Activated naive CD4-positive, alpha-beta T cell treated with anti-CD3 and anti-CD28 coated beads, Interleukin-2, amount 50 U/mL, for 24 hours (primary cell): ENCODE data around the gene AK8.

Experiments used
- H3K27ac Mint-ChIP-seq: one replicate; pipeline ENCODE4 v1.8.0; 2021; ENCODE audit warnings: mild to moderate bottlenecking, mixed read lengths
- H3K27me3 Mint-ChIP-seq: one replicate; pipeline ENCODE4 v1.8.0; 2021; ENCODE audit warnings: mixed read lengths
- H3K36me3 Mint-ChIP-seq: one replicate; pipeline ENCODE4 v1.8.0; 2021; ENCODE audit warnings: mixed read lengths
- H3K4me1 Mint-ChIP-seq: one replicate; pipeline ENCODE4 v1.8.0; 2021; ENCODE audit warnings: mixed read lengths
- H3K4me3 Mint-ChIP-seq: one replicate; pipeline ENCODE4 v1.8.0; 2021; ENCODE audit warnings: mild to moderate bottlenecking, mixed read lengths
- H3K9me3 Mint-ChIP-seq: one replicate; pipeline ENCODE4 v1.8.0; 2021; ENCODE audit warnings: mixed read lengths

The AK8 gene

GRCh38 chr9:132826621-132827365, 51.3 kb downstream of the AK8 start:
- no peak overlapping the region for H3K27ac Mint-ChIP-seq
- peaks cover 10% of the 10 kb centered on the region for H3K27me3 Mint-ChIP-seq
- no peaks in the 10 kb centered on the region for H3K4me1 Mint-ChIP-seq
- no peaks in the 10 kb centered on the region for H3K9me3 Mint-ChIP-seq
- no peak overlapping the region for H3K4me3 Mint-ChIP-seq
- H3K36me3 Mint-ChIP-seq: no peaks in the 10 kb centered on the region

DNA sequence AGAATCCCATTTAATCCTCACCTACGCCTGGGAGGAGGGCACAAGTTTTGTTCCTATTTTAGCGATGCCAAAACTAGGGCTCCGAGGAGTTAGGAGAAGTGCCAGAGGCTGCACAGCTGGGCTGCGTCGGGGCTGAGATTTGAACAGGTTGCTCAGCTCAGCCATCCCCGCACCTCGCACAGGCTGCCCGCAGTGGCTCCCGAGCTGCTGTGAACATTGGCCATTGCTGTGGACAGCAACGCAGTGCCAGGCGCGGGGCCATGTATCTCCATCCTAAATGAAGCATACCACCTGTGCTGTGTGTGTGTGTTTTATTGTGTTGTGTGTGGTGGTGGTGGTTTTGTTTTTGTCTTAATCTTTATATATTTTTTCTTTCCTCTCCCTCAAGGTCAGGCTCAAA, 52.0 kb downstream of the AK8 start:
- Mint-ChIP-seq H3K36me3 (no peaks in the 10 kb centered on the region), H3K4me1 (no peaks in the 10 kb centered on the region), H3K27ac (no peak overlapping the region), H3K9me3 (no peaks in the 10 kb centered on the region), H3K4me3 (no peak overlapping the region), H3K27me3 (peaks cover 10% of the 10 kb centered on the region)

DNA sequence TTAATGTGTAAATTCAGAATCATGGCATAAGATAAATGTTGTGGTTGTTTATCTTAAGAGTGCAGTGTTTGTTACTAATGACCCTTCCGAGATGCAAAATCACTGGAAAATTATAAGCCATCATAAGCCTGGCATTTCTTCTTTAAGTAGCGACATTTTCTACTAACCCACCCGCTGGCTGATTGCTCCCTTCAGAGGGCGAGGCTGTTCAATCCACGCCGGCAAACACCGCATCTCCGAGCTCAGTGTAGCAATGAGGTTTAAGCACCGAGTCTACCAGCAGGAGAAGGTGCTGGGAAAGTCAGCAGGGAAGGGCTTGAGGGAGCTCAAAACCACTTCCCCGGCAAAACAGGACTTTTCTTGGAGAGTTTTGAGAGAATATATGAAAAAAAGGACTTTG, 52.7 kb downstream of the AK8 start:
- Mint-ChIP-seq H3K27me3 (peaks cover 10% of the 10 kb centered on the region), H3K4me3 (no peak overlapping the region), H3K9me3 (no peaks in the 10 kb centered on the region), H3K4me1 (no peaks in the 10 kb centered on the region), H3K27ac (no peak overlapping the region), H3K36me3 (no peaks in the 10 kb centered on the region)

DNA sequence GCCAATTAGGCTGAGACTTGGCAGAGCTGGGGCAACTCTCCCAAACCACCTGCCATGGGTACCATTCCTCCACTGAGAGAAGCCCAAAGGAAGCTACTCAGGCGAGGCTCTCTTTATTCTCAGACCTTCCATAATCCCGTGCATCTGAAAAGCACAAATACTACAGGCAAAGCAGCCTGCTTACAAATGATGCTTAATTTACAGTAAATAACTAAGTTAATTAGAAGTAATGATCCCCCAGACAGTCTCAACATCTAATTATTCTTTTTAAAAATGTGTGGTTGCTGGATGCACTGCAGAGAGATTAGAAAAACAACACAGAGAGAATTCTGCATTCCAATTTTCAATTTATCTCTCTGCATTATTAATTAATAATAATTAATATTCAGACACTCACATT, 53.1 kb downstream of the AK8 start:
- H3K4me1 Mint-ChIP-seq: no peaks in the 10 kb centered on the region
- no peak overlapping the region for H3K27ac Mint-ChIP-seq
- no peaks in the 10 kb centered on the region for H3K36me3 Mint-ChIP-seq
- H3K4me3 Mint-ChIP-seq: no peak overlapping the region
- H3K27me3 Mint-ChIP-seq: peaks cover 10% of the 10 kb centered on the region
- no peaks in the 10 kb centered on the region for H3K9me3 Mint-ChIP-seq

DNA sequence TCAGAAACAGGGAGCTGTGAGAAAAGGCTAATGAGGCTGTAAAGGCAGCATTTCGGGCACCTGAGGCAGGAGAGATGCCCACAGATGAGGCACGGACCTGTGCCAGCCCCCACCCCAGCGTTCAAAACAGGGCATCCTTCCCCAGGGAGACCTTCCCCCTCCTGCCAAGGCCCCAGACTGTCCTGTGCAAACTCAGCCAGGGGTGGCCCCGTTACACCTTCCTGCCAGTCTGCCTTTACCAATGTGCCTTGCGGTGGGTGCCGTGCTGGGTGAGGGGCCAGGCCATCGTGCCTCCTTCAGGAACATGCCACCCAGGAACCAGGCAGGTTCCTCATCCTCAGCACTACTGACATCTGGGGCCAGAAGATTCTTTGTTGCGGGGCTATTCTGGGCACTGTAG, 53.9 kb downstream of the AK8 start:
- no peaks in the 10 kb centered on the region for H3K36me3 Mint-ChIP-seq
- no peaks in the 10 kb centered on the region for H3K9me3 Mint-ChIP-seq
- no peak overlapping the region for H3K4me3 Mint-ChIP-seq
- no peak overlapping the region for H3K27ac Mint-ChIP-seq
- H3K27me3 Mint-ChIP-seq: peaks cover 12% of the 10 kb centered on the region
- no peaks in the 10 kb centered on the region for H3K4me1 Mint-ChIP-seq

DNA sequence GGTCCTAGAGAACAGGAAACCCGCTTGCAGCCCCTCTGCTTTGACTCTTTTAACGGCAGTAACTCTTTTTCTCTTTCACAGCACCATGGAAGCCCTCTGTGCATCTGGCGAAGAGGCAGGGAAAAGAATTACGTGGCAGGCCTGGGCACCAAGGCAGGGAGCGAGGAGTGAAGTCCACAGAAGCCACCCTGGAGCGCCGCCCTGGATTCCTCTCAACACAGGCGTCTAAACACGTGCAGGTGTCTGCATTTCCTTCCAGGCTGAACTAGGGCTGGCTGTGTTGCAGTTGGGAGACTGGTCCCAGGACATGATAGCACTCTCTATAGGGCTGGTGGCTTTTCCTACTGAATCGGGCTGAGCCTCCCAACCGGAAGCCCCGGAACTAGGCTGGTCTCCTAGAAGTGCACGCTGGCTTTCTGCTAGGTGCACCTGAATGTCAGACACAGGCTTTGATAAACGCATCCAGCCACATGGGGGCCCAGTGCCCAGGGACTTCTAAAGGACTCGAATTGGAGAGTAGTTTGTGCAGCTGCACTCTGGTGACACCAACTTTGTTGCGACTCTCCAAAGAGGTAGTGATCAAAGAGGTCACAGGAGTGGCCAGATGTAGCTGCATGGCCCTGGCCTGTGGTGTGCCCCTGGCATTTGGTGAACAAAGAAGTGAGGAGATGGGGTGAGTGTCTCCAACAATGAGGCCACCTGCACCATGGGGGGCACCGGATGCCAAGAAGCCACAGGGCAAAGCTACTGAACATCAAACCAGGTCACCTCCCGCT, 54.5 kb downstream of the AK8 start:
- H3K9me3 Mint-ChIP-seq: no peaks in the 10 kb centered on the region
- H3K27ac Mint-ChIP-seq: no peak overlapping the region
- peaks cover 12% of the 10 kb centered on the region for H3K27me3 Mint-ChIP-seq

DNA sequence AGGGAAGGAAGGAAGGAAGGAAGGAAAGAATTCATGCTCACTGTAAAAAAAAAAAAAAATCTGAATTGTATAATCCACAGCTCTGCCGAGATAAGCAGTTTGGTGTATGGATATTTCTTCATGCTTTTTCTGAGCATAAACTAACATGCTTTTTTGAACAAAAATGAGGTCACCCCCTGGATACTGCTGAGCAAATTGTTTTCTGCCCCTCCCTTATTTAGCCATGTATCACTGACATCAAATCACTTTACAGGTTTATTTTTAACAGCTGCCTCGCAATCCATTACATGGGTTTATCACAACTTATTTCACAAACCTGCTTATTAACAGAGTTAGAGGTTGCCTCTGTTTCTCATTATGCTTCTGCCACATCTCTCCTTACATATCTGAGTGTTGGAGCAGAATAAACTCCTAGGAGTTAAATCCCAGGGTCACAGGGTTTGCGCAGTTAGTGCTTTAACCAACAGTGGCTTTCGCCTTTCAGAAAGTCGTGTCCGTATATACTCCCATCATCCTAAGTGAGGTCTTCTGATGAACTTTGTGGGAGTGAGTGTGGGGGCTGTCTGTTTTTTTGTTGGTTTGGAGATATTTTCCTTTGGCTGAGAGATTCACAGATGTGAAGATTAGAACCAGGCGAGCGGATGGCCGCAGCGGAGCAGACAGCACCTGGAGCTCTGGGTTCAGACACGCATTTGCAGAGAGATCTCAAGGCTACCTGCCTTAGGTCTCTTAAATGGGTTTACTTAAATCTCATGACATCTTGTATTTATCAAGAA, 57.7 kb downstream of the AK8 start:
- peaks cover 16% of the 10 kb centered on the region for H3K27me3 Mint-ChIP-seq

More for the DNA sequence above, 54.5 kb downstream of the AK8 start:
- Mint-ChIP-seq H3K36me3 (no peaks in the 10 kb centered on the region), H3K4me1 (no peaks in the 10 kb centered on the region), H3K4me3 (no peak overlapping the region)

GRCh38 chr9:132818588-132818987, 59.5 kb downstream of the AK8 start:
- H3K4me1 Mint-ChIP-seq: no peaks in the 10 kb centered on the region
- H3K9me3 Mint-ChIP-seq: no peaks in the 10 kb centered on the region
- no peak overlapping the region for H3K4me3 Mint-ChIP-seq
- H3K36me3 Mint-ChIP-seq: no peaks in the 10 kb centered on the region
- H3K27ac Mint-ChIP-seq: no peak overlapping the region
- peaks cover 15% of the 10 kb centered on the region for H3K27me3 Mint-ChIP-seq

More for the DNA sequence above, 57.7 kb downstream of the AK8 start:
- Mint-ChIP-seq H3K4me1 (no peaks in the 10 kb centered on the region), H3K36me3 (no peaks in the 10 kb centered on the region), H3K27ac (no peak overlapping the region), H3K4me3 (no peak overlapping the region), H3K9me3 (no peaks in the 10 kb centered on the region)

GRCh38 chr9:132814937-132815336, 63.1 kb downstream of the AK8 start:
- Mint-ChIP-seq H3K4me1 (no peaks in the 10 kb centered on the region), H3K36me3 (no peaks in the 10 kb centered on the region), H3K4me3 (no peak overlapping the region), H3K27ac (no peak overlapping the region), H3K27me3 (peaks cover 24% of the 10 kb centered on the region), H3K9me3 (no peaks in the 10 kb centered on the region)

GRCh38 chr9:132813115-132813771, 64.8 kb downstream of the AK8 start:
- Mint-ChIP-seq H3K27ac (no peak overlapping the region), H3K27me3 (peaks cover 28% of the 10 kb centered on the region), H3K4me1 (no peaks in the 10 kb centered on the region), H3K4me3 (no peak overlapping the region), H3K36me3 (no peaks in the 10 kb centered on the region), H3K9me3 (no peaks in the 10 kb centered on the region)

GRCh38 chr9:132811985-132812384, 66.1 kb downstream of the AK8 start:
- peaks cover 25% of the 10 kb centered on the region for H3K27me3 Mint-ChIP-seq
- no peaks in the 10 kb centered on the region for H3K36me3 Mint-ChIP-seq
- no peaks in the 10 kb centered on the region for H3K9me3 Mint-ChIP-seq
- H3K4me1 Mint-ChIP-seq: no peaks in the 10 kb centered on the region
- H3K27ac Mint-ChIP-seq: no peak overlapping the region
- no peak overlapping the region for H3K4me3 Mint-ChIP-seq

GRCh38 chr9:132810314-132810713, 67.8 kb downstream of the AK8 start:
- Mint-ChIP-seq H3K27ac (no peak overlapping the region), H3K36me3 (no peaks in the 10 kb centered on the region), H3K27me3 (peaks cover 25% of the 10 kb centered on the region), H3K4me3 (no peak overlapping the region), H3K4me1 (no peaks in the 10 kb centered on the region), H3K9me3 (no peaks in the 10 kb centered on the region)

GRCh38 chr9:132809677-132810271, 68.3 kb downstream of the AK8 start:
- no peaks in the 10 kb centered on the region for H3K9me3 Mint-ChIP-seq
- H3K36me3 Mint-ChIP-seq: no peaks in the 10 kb centered on the region
- H3K27me3 Mint-ChIP-seq: peaks cover 25% of the 10 kb centered on the region
- no peak overlapping the region for H3K4me3 Mint-ChIP-seq
- H3K27ac Mint-ChIP-seq: no peak overlapping the region
- peaks cover 2% of the 10 kb centered on the region for H3K4me1 Mint-ChIP-seq

- Mint-ChIP-seq H3K4me3 (no peak overlapping the region), H3K4me1 (peaks cover 5% of the 10 kb centered on the region), H3K36me3 (no peaks in the 10 kb centered on the region), H3K9me3 (no peaks in the 10 kb centered on the region), H3K27ac (no peak overlapping the region), H3K27me3 (peaks cover 24% of the 10 kb centered on the region)
Observed at GRCh38 chr9:132808645-132809044, 69.4 kb downstream of the AK8 start.

- peaks cover 18% of the 10 kb centered on the region for H3K27me3 Mint-ChIP-seq
- no peaks in the 10 kb centered on the region for H3K36me3 Mint-ChIP-seq
- H3K4me1 Mint-ChIP-seq: peaks cover 5% of the 10 kb centered on the region
- no peak overlapping the region for H3K27ac Mint-ChIP-seq
- no peak overlapping the region for H3K4me3 Mint-ChIP-seq
- H3K9me3 Mint-ChIP-seq: no peaks in the 10 kb centered on the region
Observed at GRCh38 chr9:132806723-132807421, 71.2 kb downstream of the AK8 start.
